Naive B cell (primary cell): ENCODE results near the gene RNH1. TPM values are rescaled to one million over a fixed set of nuclear protein-coding genes. Genes with fewer than 3 reads are reported as not detected.
A peak's percentile ranks its signal among the peaks of the same experiment; 100 is the strongest.

Source experiments
- ATAC-seq, 2 donors: fragments of 150-1000 bp; cut with Tn5 transposase; 2 replicates each; pipeline ENCODE4 v1.10.0; 2021; ENCODE audit warnings: low read depth in 2 of 2, mild to moderate bottlenecking in 2 of 2, moderate library complexity in 2 of 2
- DNase-seq: peaks from one replicate; pipeline ENCODE4 v3.0.0; 2022
- H3K27ac Mint-ChIP-seq, 6 donors: one replicate each; pipeline ENCODE4 v1.8.0; 2020 to 2022; ENCODE audit warnings: mild to moderate bottlenecking in 6 of 6, mixed read lengths in 6 of 6, moderate library complexity in 5 of 6, inconsistent platforms in 2 of 6
- H3K27me3 Mint-ChIP-seq, 3 donors: one replicate each; pipeline ENCODE4 v1.8.0; 2021 to 2022; ENCODE audit warnings: mixed read lengths in 3 of 3, mild to moderate bottlenecking in 1 of 3
- H3K36me3 Mint-ChIP-seq, 2 donors: one replicate each; pipeline ENCODE4 v1.8.0; 2020 to 2022; ENCODE audit warnings: mixed read lengths in 2 of 2, inconsistent platforms in 1 of 2, mild to moderate bottlenecking in 1 of 2
- H3K4me1 Mint-ChIP-seq, 3 donors: one replicate each; pipeline ENCODE4 v1.8.0; 2020 to 2022; ENCODE audit warnings: mixed read lengths in 3 of 3, inconsistent platforms in 1 of 3, mild to moderate bottlenecking in 1 of 3, moderate library complexity in 1 of 3
- H3K4me3 Mint-ChIP-seq, 8 donors: one replicate each; pipeline ENCODE4 v1.8.0; 2020 to 2022; ENCODE audit warnings: mild to moderate bottlenecking in 8 of 8, mixed read lengths in 8 of 8, moderate library complexity in 8 of 8, inconsistent platforms in 2 of 8
- H3K9me3 Mint-ChIP-seq, 7 donors: one replicate each; pipeline ENCODE4 v1.8.0; 2020 to 2022; ENCODE audit warnings: mixed read lengths in 7 of 7, mild to moderate bottlenecking in 5 of 7, inconsistent platforms in 2 of 7, moderate library complexity in 1 of 7
- polyA plus RNA-seq, 6 donors: library from polyadenylated mRNA; unstranded; fragments of 300-500 nt; fragmentation: Illumina TruSeq; gene quantifications; one replicate each; pipeline ENCODE4 v1.2.3, GENCODE V29; 2021; ENCODE audit warnings: low read depth in 6 of 6

Gene RNH1
- polyA plus RNA-seq, 6 donors from 2014 or later: 73.2 to 132 (median 114) TPM

- Mint-ChIP-seq H3K27me3 (peaks cover 0 to 9% (median 0%) of the 10 kb centered on the region in 3 donors), H3K27ac (no peak overlapping the region), H3K36me3 (peaks cover 0 to 5% of the 10 kb centered on the region in 2 donors), H3K4me3 (peak overlapping the region in 3 of 8 donors; percentile 20 to 63 (median 53)), H3K9me3 (no peaks in the 10 kb centered on the region), H3K4me1 (peaks cover 9 to 25% (median 14%) of the 10 kb centered on the region in 3 donors)
- ATAC-seq: no peak
- DNase-seq: no peak
Measured at GRCh38 chr11:445765-446588, 61.1 kb downstream of the RNH1 start.

Other genes with a start within 250 kb of the RNH1 start
- gene NLRP6, start 228.8 kb downstream of the RNH1 start, polyA plus RNA-seq: 1 to 10 TPM; 1.4 to 3.3 (median 2.2) TPM
- gene PGGHG, start 218.1 kb downstream of the RNH1 start, polyA plus RNA-seq: 1 to 10 TPM; 3.4 to 8.3 (median 4.3) TPM
- not detected for gene IFITM5, start 207.7 kb downstream of the RNH1 start, polyA plus RNA-seq
- gene IFITM2, start 199.4 kb downstream of the RNH1 start, polyA plus RNA-seq: 1,000 to 10,000 TPM in 4 of 6 donors, 100 to 1,000 TPM in 2; 915 to 1,467 (median 1,288) TPM
- gene IFITM1, start 193.2 kb downstream of the RNH1 start, polyA plus RNA-seq: 100 to 1,000 TPM; 152 to 299 (median 164) TPM
- gene IFITM3, start 186.4 kb downstream of the RNH1 start, polyA plus RNA-seq: 100 to 1,000 TPM in 1 of 6 donors, 10 to 100 TPM in 3, 1 to 10 TPM in 1, under 1 TPM in 1; 0.71 to 178 (median 64.1) TPM
- not detected for gene B4GALNT4, start 137.7 kb downstream of the RNH1 start, polyA plus RNA-seq
- under 1 TPM in 2 of 6 donors, not detected in 4; 0.09 to 0.13 TPM for gene PKP3, start 113.0 kb downstream of the RNH1 start, polyA plus RNA-seq
- 10 to 100 TPM; 30.4 to 72.0 (median 53.5) TPM for gene SIGIRR, start 92.2 kb downstream of the RNH1 start, polyA plus RNA-seq
- 1 to 10 TPM in 5 of 6 donors, not detected in 1; 1.9 to 4.5 (median 3.4) TPM for gene ANO9, start 65.2 kb downstream of the RNH1 start, polyA plus RNA-seq
- 10 to 100 TPM in 4 of 6 donors, 1 to 10 TPM in 2; 5.5 to 12.3 (median 10.3) TPM for gene PTDSS2, start 57.0 kb downstream of the RNH1 start, polyA plus RNA-seq
- gene HRAS, start 28.3 kb upstream of the RNH1 start, polyA plus RNA-seq: 10 to 100 TPM; 11.2 to 25.1 (median 13.8) TPM
- gene LRRC56, start 30.3 kb upstream of the RNH1 start, polyA plus RNA-seq: 1 to 10 TPM in 2 of 6 donors, under 1 TPM in 3, not detected in 1; 0.66 to 1.6 (median 0.92) TPM
- gene LMNTD2, start 53.5 kb upstream of the RNH1 start, polyA plus RNA-seq: 1 to 10 TPM; 2.1 to 4.8 (median 2.9) TPM
- gene RASSF7, start 53.7 kb upstream of the RNH1 start, polyA plus RNA-seq: 10 to 100 TPM; 17.3 to 31.5 (median 23.5) TPM
- 10 to 100 TPM in 1 of 6 donors, 1 to 10 TPM in 5; 2.3 to 16.4 (median 5.2) TPM for gene PHRF1, start 69.2 kb upstream of the RNH1 start, polyA plus RNA-seq
- 10 to 100 TPM; 28.5 to 89.8 (median 50.2) TPM for gene IRF7, start 108.7 kb upstream of the RNH1 start, polyA plus RNA-seq
- gene CDHR5, start 117.7 kb upstream of the RNH1 start, polyA plus RNA-seq: not detected
- gene SCT, start 119.9 kb upstream of the RNH1 start, polyA plus RNA-seq: not detected
- gene DRD4, start 130.0 kb upstream of the RNH1 start, polyA plus RNA-seq: not detected
- gene DEAF1, start 188.0 kb upstream of the RNH1 start, polyA plus RNA-seq: 10 to 100 TPM; 16.7 to 39.8 (median 24.7) TPM
- gene TMEM80, start 188.6 kb upstream of the RNH1 start, polyA plus RNA-seq: 10 to 100 TPM; 31.5 to 41.0 (median 36.6) TPM
- 1 to 10 TPM; 1.3 to 7.6 (median 3.3) TPM for gene EPS8L2, start 199.0 kb upstream of the RNH1 start, polyA plus RNA-seq
- gene TALDO1, start 240.2 kb upstream of the RNH1 start, polyA plus RNA-seq: 100 to 1,000 TPM; 156 to 201 (median 164) TPM